Stomach (tissue), 4 donors: ENCODE measurements around the gene TRDMT1.

Experiments
- POLR2A ChIP-seq, 4 donors: fragments of 450-650 bp; IDR thresholded peaks; one replicate each; pipeline ENCODE4 v1.6.1; 2016; ENCODE audit warnings: antibody characterized with exemption in 4 of 4, control low read depth in 2 of 4, mild to moderate bottlenecking in 1 of 4, moderate library complexity in 1 of 4
- TF ChIP-seq, protein P1 (sequence below), 7 experiments: fragments of 450-650 bp in 4 of 7; fragments of 200-600 bp in 3 of 7; sonication (generic) in 3 of 7; IDR thresholded peaks; one replicate each; pipeline ENCODE4 v1.5.1; 2016 to 2019; ENCODE audit warnings: antibody characterized with exemption in 7 of 7, control low read depth in 2 of 7, mild to moderate bottlenecking in 1 of 7

- no peak for TF ChIP-seq POLR2A (IDR thresholded peaks at IDR 0.05)
- TF ChIP-seq, protein P1, sequence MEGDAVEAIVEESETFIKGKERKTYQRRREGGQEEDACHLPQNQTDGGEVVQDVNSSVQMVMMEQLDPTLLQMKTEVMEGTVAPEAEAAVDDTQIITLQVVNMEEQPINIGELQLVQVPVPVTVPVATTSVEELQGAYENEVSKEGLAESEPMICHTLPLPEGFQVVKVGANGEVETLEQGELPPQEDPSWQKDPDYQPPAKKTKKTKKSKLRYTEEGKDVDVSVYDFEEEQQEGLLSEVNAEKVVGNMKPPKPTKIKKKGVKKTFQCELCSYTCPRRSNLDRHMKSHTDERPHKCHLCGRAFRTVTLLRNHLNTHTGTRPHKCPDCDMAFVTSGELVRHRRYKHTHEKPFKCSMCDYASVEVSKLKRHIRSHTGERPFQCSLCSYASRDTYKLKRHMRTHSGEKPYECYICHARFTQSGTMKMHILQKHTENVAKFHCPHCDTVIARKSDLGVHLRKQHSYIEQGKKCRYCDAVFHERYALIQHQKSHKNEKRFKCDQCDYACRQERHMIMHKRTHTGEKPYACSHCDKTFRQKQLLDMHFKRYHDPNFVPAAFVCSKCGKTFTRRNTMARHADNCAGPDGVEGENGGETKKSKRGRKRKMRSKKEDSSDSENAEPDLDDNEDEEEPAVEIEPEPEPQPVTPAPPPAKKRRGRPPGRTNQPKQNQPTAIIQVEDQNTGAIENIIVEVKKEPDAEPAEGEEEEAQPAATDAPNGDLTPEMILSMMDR (IDR thresholded peaks at IDR 0.05): no peak
These were observed 91.8 kb downstream of the TRDMT1 start for GRCh38 chr10:17109475-17110207.
